Central memory CD8-positive, alpha-beta T cell (primary cell): ENCODE data around the gene PUS7.

Experiments
- ATAC-seq: fragments of 150-1000 bp; cut with Tn5 transposase; replicated peaks from 2 replicates; pipeline ENCODE4 v1.10.0; 2022; ENCODE audit warnings: mild to moderate bottlenecking, moderate FRiP score, moderate number of reproducible peaks; ENCODE audit not compliant: poor library complexity, severe bottlenecking; ENCODE audit errors: extremely low read depth
- DNase-seq, 2 donors: peaks; one replicate each; pipeline ENCODE4 v3.0.0; 2021; ENCODE audit warnings: low spot score in 2 of 2
- H3K27ac Mint-ChIP-seq: one replicate; pipeline ENCODE4 v1.8.0; 2022; ENCODE audit warnings: low read depth, mild to moderate bottlenecking, moderate library complexity, mixed read lengths
- H3K27me3 Mint-ChIP-seq: one replicate; pipeline ENCODE4 v1.8.0; 2022; ENCODE audit warnings: mixed read lengths
- H3K36me3 Mint-ChIP-seq: one replicate; pipeline ENCODE4 v1.8.0; 2022; ENCODE audit warnings: mild to moderate bottlenecking, moderate library complexity, mixed read lengths; ENCODE audit not compliant: insufficient read depth
- H3K4me1 Mint-ChIP-seq: one replicate; pipeline ENCODE4 v1.8.0; 2022; ENCODE audit warnings: mixed read lengths
- H3K4me3 Mint-ChIP-seq: one replicate; pipeline ENCODE4 v1.8.0; 2022; ENCODE audit warnings: mild to moderate bottlenecking, moderate library complexity, mixed read lengths
- H3K9me3 Mint-ChIP-seq: one replicate; pipeline ENCODE4 v1.8.0; 2022; ENCODE audit warnings: mixed read lengths

PUS7 gene

DNA sequence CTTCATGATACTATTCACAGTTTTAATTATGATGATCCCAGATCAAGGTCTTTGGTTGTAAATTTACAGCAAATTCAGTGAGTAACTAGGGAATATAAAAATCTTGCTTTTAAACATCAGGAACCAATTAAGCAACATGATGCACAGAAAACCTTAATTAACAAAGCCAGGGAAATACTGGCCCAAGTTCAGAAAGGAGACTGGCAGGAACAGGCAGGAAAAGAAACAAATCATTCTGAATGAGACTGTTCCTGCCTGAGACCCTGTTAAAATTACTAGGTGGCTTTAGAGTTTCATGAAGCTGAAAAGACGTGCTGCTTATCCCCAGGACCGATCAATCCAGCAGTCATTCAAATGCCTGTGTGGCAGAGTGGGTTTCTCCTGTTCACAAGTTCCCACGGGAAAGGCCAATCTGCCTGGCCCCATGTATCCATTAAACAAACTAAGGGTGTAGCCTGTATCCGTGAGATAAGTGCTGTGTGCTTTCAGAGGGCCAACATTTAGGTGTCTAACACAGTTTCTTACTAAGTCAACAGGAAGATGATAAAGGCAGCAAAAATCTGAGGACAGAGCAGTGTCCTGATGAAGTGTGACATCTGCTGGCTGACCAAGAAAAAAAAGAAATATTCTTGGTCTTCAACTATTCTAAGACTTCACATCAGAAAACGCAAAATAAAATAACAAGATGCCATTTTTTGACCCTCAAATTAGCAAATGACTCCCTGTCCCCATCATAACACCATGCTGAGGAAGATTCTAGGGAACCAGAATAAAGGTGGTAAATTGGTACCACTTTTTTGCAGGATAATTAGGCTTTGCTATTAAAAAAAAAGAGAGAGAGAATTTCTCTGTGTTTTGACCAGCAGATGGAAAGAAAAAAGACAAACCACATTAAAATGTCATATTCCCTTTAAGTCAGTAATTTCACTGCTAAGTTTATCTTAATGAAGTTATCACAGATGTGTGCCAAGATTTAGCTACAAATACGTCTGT, 34.2 kb downstream of the PUS7 start:
- H3K27ac Mint-ChIP-seq: no peak overlapping the region
- no peaks in the 10 kb centered on the region for H3K9me3 Mint-ChIP-seq
- no peaks in the 10 kb centered on the region for H3K27me3 Mint-ChIP-seq

DNA sequence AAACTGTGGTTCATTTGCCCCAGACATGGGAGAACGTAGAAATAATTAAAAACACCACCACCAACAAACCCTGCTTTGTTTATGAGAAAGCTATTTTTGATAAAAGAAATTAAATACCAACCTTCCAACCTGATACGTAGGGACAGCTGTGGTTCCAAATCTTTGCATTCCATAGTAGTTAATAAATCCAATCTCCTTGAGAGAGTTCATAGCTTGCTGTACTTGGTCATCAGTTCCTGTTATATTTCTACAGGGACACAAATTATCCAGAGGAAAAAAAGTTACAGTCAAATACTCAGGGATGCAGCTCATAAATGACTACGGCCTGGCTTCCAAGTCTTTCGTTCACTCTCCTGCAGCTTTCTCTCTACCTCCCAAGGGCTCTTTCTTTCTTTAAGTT, 41.1 kb downstream of the PUS7 start:
- H3K27ac Mint-ChIP-seq: no peak overlapping the region

More for the DNA sequence above, 34.2 kb downstream of the PUS7 start:
- Mint-ChIP-seq H3K36me3 (peaks cover 5% of the 10 kb centered on the region), H3K4me1 (peaks cover 5% of the 10 kb centered on the region), H3K4me3 (no peak overlapping the region)
- DNase-seq (no peak), ATAC-seq (peak; percentile 52)

DNA sequence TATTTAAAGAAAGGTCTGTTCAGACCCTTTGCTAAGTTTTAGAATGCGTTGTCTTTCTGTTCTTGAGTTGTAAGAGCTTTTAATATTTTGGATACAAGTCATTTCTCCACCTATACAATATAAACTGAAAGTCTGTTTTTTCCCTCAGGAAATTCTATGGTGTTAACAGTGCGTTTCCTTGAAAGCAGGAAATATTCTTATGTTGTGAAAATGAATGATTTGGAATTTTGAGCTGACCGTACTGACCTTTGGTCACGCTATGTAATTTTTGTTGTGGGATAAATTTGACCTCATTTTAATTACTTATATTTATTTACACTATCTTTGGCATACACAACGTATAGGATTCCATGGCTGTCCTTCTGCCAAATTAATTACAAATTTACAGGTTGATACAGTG, 43.5 kb downstream of the PUS7 start:
- Mint-ChIP-seq H3K4me1 (no peaks in the 10 kb centered on the region), H3K27me3 (no peaks in the 10 kb centered on the region), H3K9me3 (no peaks in the 10 kb centered on the region), H3K4me3 (no peak overlapping the region), H3K27ac (no peak overlapping the region), H3K36me3 (peaks cover 5% of the 10 kb centered on the region)
- no peak for ATAC-seq
- no peak for DNase-seq

More for the DNA sequence above, 41.1 kb downstream of the PUS7 start:
- DNase-seq: no peak
- Mint-ChIP-seq H3K27me3 (no peaks in the 10 kb centered on the region), H3K4me1 (no peaks in the 10 kb centered on the region), H3K9me3 (no peaks in the 10 kb centered on the region), H3K4me3 (no peak overlapping the region), H3K36me3 (peaks cover 5% of the 10 kb centered on the region)
- ATAC-seq: no peak

DNA sequence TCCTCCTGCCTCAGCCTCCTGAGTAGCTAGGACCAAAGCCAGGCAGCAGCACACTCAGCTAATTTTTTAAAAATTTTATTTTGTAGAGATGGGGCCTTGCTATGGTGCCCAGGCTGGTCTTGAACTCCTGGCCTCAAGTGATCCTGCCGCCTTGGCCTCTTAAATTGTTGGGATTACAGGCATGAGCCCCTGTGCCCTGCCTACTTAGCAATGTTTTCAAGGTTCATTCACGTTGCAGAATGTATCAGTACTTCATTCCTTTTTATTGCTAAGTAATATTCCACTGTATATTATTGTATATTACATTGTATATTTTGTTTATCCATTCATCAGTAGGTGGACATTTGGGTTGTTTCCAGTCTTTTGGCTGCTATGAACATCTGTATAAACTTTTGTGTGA, 44.2 kb downstream of the PUS7 start:
- Mint-ChIP-seq H3K27ac (no peak overlapping the region), H3K9me3 (no peaks in the 10 kb centered on the region), H3K4me3 (no peak overlapping the region), H3K4me1 (no peaks in the 10 kb centered on the region), H3K36me3 (peaks cover 5% of the 10 kb centered on the region), H3K27me3 (no peaks in the 10 kb centered on the region)
- no peak for DNase-seq
- ATAC-seq: no peak

DNA sequence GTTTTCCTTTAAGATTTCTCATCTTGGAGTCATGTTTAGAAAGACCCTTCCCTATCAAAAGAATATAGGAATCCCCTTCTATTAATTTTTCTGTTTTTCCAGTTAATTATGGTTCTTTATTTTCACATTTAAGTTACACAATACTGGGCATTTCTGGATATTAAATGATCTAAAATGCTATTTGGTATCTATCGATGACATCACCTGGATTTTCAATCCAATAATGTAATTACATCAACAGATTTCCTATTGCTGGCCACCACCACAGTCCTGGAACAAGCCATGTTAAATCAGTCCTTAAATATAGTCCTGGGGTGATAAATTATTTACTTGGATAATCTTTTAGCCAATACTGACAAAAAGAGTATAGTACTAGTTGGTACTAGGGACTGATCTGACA, 48.0 kb downstream of the PUS7 start:
- Mint-ChIP-seq H3K27me3 (no peaks in the 10 kb centered on the region), H3K36me3 (peaks cover 2% of the 10 kb centered on the region), H3K9me3 (no peaks in the 10 kb centered on the region), H3K4me1 (no peaks in the 10 kb centered on the region), H3K4me3 (no peak overlapping the region), H3K27ac (no peak overlapping the region)
- no peak for ATAC-seq
- DNase-seq: no peak

DNA sequence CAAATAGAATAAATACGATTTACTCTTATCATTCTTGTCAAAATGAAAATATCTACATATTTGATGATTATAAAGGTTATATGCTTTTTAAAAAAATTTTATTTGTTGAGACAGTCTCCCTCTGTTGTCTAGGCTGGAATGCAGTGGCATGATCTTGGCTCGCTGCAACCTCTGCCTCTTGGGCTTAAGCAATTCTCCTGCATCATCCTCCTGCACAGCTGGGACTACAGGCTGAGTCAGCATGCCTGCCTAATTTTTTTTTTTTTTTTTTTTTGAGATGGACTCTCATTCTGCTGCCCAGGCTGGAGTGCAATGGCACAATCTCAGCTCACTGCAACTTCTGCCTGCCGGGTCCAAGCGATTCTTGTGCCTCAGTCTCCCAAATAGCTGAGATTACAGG, 48.9 kb downstream of the PUS7 start:
- Mint-ChIP-seq H3K9me3 (no peaks in the 10 kb centered on the region), H3K27ac (no peak overlapping the region), H3K4me3 (no peak overlapping the region), H3K27me3 (no peaks in the 10 kb centered on the region), H3K4me1 (no peaks in the 10 kb centered on the region), H3K36me3 (peaks cover 2% of the 10 kb centered on the region)
- no peak for DNase-seq
- ATAC-seq: no peak

DNA sequence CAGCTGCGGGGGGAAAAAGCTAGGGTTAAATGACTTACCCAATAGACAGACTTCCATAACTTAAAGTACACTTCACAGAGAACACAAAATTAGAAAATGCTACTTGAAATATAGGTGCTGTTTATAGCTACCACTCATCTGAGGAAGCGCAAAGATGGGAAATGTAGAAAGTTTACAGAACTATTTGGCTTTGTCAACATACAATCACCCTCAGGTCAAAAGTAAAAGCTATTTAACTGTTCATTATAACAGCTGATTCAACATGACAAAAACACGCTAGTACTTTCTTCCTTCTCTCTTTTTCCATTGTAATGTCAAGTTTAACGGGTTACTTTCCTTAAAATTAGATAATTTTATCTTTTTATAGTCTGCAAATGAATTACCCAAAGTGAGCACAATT, 51.2 kb downstream of the PUS7 start:
- no peaks in the 10 kb centered on the region for H3K9me3 Mint-ChIP-seq
- H3K4me1 Mint-ChIP-seq: no peaks in the 10 kb centered on the region
- H3K27ac Mint-ChIP-seq: no peak overlapping the region
- DNase-seq (no peak), ATAC-seq (no peak)
- H3K36me3 Mint-ChIP-seq: peaks cover 2% of the 10 kb centered on the region
- H3K27me3 Mint-ChIP-seq: no peaks in the 10 kb centered on the region
- H3K4me3 Mint-ChIP-seq: no peak overlapping the region

DNA sequence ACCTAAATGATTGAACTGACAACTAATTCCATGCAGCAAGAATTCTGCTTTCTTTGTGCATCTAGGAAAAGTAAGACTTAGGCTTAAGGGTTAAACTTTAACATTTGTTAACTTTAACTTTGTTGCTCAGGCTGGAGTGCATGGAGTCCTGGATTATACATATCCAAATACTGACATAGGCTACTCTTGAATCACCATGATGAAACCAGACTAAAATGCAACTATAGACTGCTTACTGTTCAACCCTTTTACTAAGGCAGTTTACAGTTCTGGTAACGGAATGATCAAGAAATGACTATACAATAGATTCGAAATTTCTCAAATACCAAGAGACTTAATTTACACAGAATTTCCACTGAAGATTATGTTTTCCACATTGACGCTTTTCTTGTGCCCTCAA, 52.0 kb downstream of the PUS7 start:
- Mint-ChIP-seq H3K27me3 (no peaks in the 10 kb centered on the region), H3K4me1 (no peaks in the 10 kb centered on the region), H3K9me3 (no peaks in the 10 kb centered on the region), H3K4me3 (no peak overlapping the region), H3K27ac (no peak overlapping the region), H3K36me3 (peaks cover 4% of the 10 kb centered on the region)
- ATAC-seq: no peak
- no peak for DNase-seq

DNA sequence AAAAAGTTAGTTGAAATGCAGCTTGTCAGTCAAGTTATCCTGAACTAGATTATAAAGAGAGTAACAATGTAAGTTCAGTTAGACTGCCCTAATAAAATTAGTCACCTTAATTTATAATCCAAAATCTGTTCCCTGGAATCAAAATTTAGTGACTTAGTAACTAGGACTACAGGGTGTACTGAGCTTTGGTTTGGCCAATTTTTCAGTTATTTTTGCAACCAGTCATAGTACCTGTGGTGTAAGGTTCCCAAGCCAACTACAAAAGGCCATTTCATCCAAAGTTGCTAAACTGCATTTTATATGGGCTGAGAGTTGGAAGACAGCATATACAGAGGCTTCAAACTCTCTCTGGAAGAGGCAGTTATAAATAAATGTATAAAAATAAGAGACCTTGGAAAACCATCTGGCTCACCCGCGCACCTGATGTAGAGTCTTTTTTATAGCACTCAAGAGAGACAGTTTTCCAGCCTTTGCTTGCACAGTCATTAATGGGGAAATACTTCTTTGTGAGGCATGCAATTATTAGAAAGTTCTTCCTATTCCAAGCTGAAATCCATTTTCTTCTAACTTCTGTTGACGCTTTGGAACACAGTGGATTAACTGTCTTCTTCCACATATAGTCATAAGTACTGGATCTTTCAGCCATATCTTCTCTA, 59.2 kb downstream of the PUS7 start:
- Mint-ChIP-seq H3K4me3 (no peak overlapping the region), H3K27me3 (no peaks in the 10 kb centered on the region), H3K27ac (no peak overlapping the region), H3K9me3 (no peaks in the 10 kb centered on the region), H3K4me1 (no peaks in the 10 kb centered on the region), H3K36me3 (peaks cover 8% of the 10 kb centered on the region)
- DNase-seq (no peak), ATAC-seq (no peak)

DNA sequence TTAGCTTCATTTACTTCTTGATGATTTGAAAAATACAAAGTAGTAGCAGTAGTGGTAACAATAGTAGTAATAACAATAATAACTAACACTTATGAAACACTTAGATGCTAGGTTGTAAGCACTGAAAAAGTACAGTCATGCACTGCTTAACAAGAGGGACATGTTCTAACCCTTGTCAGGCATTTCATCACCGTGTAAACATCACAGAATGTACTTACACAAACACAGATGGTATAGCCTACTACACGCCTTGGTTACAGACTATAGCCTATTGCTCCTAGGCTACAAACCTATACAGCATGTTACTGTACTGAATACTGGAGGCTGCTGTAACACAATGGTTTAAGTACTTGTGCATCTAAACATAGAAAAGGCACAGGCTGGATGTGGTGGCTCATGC, 60.6 kb downstream of the PUS7 start:
- Mint-ChIP-seq H3K4me3 (no peak overlapping the region), H3K36me3 (peaks cover 8% of the 10 kb centered on the region), H3K9me3 (no peaks in the 10 kb centered on the region), H3K27me3 (no peaks in the 10 kb centered on the region), H3K4me1 (no peaks in the 10 kb centered on the region), H3K27ac (no peak overlapping the region)
- ATAC-seq (no peak), DNase-seq (no peak)

DNA sequence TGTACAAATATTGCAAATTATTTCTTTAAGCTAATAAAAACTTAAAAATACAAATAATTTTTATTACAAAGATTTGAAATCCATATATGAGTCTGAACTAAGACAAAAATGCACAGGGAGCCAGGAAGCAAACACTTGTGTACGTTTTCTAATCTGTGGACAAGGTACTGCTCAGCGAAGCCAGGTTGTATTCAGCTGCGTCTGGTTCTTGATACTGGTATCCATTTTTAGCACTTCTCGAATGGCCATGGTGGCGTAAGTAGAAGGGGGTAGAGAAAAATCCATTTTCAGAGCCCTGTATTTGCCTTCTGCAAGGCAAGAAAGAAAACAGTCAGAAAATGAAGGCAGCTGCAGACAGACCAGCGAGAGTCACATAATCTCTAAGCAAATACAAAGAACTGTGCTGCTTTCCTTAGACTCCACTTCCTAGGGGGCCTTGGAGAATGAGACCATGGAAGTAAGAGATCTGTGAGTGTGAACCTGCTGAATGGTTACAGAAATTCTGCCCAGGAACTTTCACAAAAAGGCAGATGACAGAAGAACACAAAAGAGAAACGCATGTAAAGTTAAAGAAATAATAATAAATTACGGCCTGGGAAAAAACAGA, 64.3 kb downstream of the PUS7 start:
- H3K27me3 Mint-ChIP-seq: no peaks in the 10 kb centered on the region
- DNase-seq (no peak), ATAC-seq (no peak)
- no peaks in the 10 kb centered on the region for H3K9me3 Mint-ChIP-seq
- H3K27ac Mint-ChIP-seq: no peak overlapping the region
- no peaks in the 10 kb centered on the region for H3K4me1 Mint-ChIP-seq
- H3K36me3 Mint-ChIP-seq: peaks cover 5% of the 10 kb centered on the region
- H3K4me3 Mint-ChIP-seq: no peak overlapping the region

DNA sequence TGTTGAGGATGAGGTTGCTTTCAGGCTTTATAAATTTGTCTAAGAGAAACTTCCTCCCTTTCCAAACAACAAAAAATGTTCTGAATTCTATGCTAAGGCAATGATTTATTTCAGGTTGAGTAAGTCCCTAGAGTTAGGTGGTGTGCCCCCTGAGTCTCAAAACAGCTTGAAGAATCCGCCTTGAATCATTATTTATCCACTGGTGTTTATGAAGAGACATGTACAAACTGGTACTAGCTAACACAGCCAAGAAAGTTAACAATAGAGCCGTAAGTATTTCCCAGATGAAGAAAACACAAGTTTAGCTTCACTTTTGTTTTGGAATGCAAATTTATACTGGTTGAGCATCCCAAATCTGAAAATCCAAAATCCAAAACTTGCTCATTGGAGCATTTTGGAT, 67.2 kb downstream of the PUS7 start:
- no peak for DNase-seq
- no peaks in the 10 kb centered on the region for H3K27me3 Mint-ChIP-seq
- no peak for ATAC-seq
- H3K9me3 Mint-ChIP-seq: no peaks in the 10 kb centered on the region
- peaks cover 3% of the 10 kb centered on the region for H3K36me3 Mint-ChIP-seq
- peaks cover 7% of the 10 kb centered on the region for H3K4me1 Mint-ChIP-seq
- H3K4me3 Mint-ChIP-seq: no peak overlapping the region
- no peak overlapping the region for H3K27ac Mint-ChIP-seq
